ENCODE results near the gene NFIL3. TPM values are rescaled to one million over a fixed set of nuclear protein-coding genes. Genes with fewer than 3 reads are reported as not detected.

Gene NFIL3
- total and polyA plus RNA-seq, 2 of the 8 experiments (the other 6 are each of a cell fraction or from before 2014, with no cell fraction given): 3.4 to 13.5 TPM

GRCh38 chr9:91364005-91364404 lies 59.6 kb downstream of the NFIL3 start:
- Histone ChIP-seq H3K9me3 (ENCODE audit: insufficient read depth in 2 of 2, low read depth in 1 of 2, low read length in 1 of 2) (peaks cover 3 to 5% of the 10 kb centered on the region in 2 experiments; a peak in 3 of 4 replicates), H3K9ac (replicated peaks in 1 of 4; ENCODE audit: extremely low read depth in 1 of 4, low read depth in 3 of 4, low read length in 3 of 4) (no peak overlapping the region), H4K20me1 (replicated peaks in 1 of 2; ENCODE audit: control insufficient read depth in 1 of 2, insufficient read depth in 2 of 2, low read length in 2 of 2) (peaks cover 7 to 8% of the 10 kb centered on the region in 2 experiments), H3K23ac (ENCODE audit: insufficient read length) (no peak overlapping the region), H2BK20ac (ENCODE audit: low read length) (no peak overlapping the region), H2BK120ac (replicated peaks; ENCODE audit: low read depth, low read length) (no peak overlapping the region), H4K5ac (ENCODE audit: insufficient read length, low read depth, low read length) (no peak overlapping the region), H3K79me2 (ENCODE audit: control insufficient read depth in 1 of 2, insufficient read depth in 2 of 2, low read length in 2 of 2) (peaks cover 7 to 22% of the 10 kb centered on the region in 2 experiments), H4K91ac (replicated peaks; ENCODE audit: insufficient read length, low read length) (no peak overlapping the region), H2AK5ac (ENCODE audit: low read depth, low read length) (no peak overlapping the region), H3K23me2 (ENCODE audit: low read depth, low read length) (peaks cover 4% of the 10 kb centered on the region; the same call in 1 of the 2 replicates), H3K27ac (ENCODE audit: low read depth, low read length) (no peak overlapping the region), H3K14ac (ENCODE audit: insufficient read length) (no peak overlapping the region), H3K27me3 (replicated peaks in 1 of 4; ENCODE audit: control insufficient read depth in 3 of 4, extremely low read depth in 1 of 4, insufficient read depth in 3 of 4, low read length in 3 of 4) (no peaks in the 10 kb centered on the region), H3K4ac (replicated peaks; ENCODE audit: insufficient read length, low read depth, low read length) (no peak overlapping the region), H2BK5ac (ENCODE audit: low read depth, low read length) (no peak overlapping the region), H3K4me2 (ENCODE audit: insufficient read depth in 1 of 2, low read depth in 2 of 2, low read length in 2 of 2) (no peak overlapping the region), H3K4me1 (replicated peaks in 1 of 4; ENCODE audit: control insufficient read depth in 3 of 4, insufficient read depth in 4 of 4, low read length in 3 of 4) (peaks cover 4 to 10% (median 9%) of the 10 kb centered on the region in 4 experiments; a peak in 6 of 7 replicates), H3K18ac (ENCODE audit: extremely low read depth, low read length) (no peak overlapping the region), H2BK15ac (ENCODE audit: low read length) (no peak overlapping the region), H3K4me3 (ENCODE audit: extremely low read depth in 1 of 4, insufficient read depth in 2 of 4, low read depth in 3 of 4, low read length in 4 of 4) (no peak overlapping the region), H4K8ac (ENCODE audit: extremely low read depth, insufficient read depth, low read length) (no peak overlapping the region), H3K36me3 (ENCODE audit: control insufficient read depth in 2 of 4, insufficient read depth in 4 of 4, low read length in 3 of 4) (peaks cover 0 to 9% (median 0%) of the 10 kb centered on the region in 4 experiments; a peak in 2 of 8 replicates), H2BK12ac (ENCODE audit: low read depth, low read length) (no peak overlapping the region), H2AFZ (ENCODE audit: low read length) (no peak overlapping the region), H3K79me1 (ENCODE audit: low read depth, low read length) (peaks cover 3% of the 10 kb centered on the region; the same call in 1 of the 2 replicates), H3K56ac (replicated peaks; ENCODE audit: insufficient read length, low read depth, low read length) (no peak overlapping the region)
- CTCF ChIA-PET (ENCODE audit: partially characterized antibody): interaction anchor here (1.4 kb wide), 1 partner anchor 14 kb away, joined by 3 read pairs; no protein-coding TSS in a partner anchor
- no peak for FAIRE-seq
- DNase-seq (ENCODE audit: low read depth in 1 of 2, low spot score in 2 of 2): no peak
- POLR2A ChIA-PET (ENCODE audit: partially characterized antibody): no interaction called here
- WGBS, 2 experiments (ENCODE audit: extremely low coverage in 1 of 2, insufficient coverage in 1 of 2, insufficient read length in 1 of 2, insufficient replicate concordance in 2 of 2, low coverage in 1 of 2, low lambda C conversion rate in 2 of 2, missing lambda C conversion rate in 1 of 2): 97% methylated on average over 7 of the region's 7 CpGs; no CpG with 5 or more reads in 1 of the 2 experiments
- no peak for TF ChIP-seq CHD1 (IDR thresholded peaks at IDR 0.05; ENCODE audit: low read depth, low read length)
- no peak for TF ChIP-seq USF2 (IDR thresholded peaks at IDR 0.05; ENCODE audit: low read length)
- TF ChIP-seq HDAC6 (IDR thresholded peaks at IDR 0.05; ENCODE audit: low read depth, low read length): no peak
- TF ChIP-seq EP300 (IDR thresholded peaks at IDR 0.05; ENCODE audit: borderline replicate concordance in 1 of 2, low read depth in 2 of 2, low read length in 2 of 2): no peak
- no peak for TF ChIP-seq POLR2AphosphoS5 (IDR thresholded peaks at IDR 0.05; ENCODE audit: low read depth, low read length)
- TF ChIP-seq GTF2F1 (IDR thresholded peaks at IDR 0.05; ENCODE audit: borderline replicate concordance, low read depth, low read length): no peak

Measured in H1 (cell line).